Measurements from ENCODE around the gene FOXN3.
"Not testable (repeated sequence)": the region's sequence is repeated elsewhere in the genome, so short reads cannot be mapped to it uniquely, and the experiment has no call there.

The FOXN3 gene

GRCh38 chr14:89250655-89250975 lies 166.4 kb downstream of the FOXN3 start:
- DNase-seq (ENCODE audit: low read depth, low spot score), result not testable (repeated sequence)

GRCh38 chr14:89249972-89250654 lies 166.9 kb downstream of the FOXN3 start:
- no peak for DNase-seq (ENCODE audit: low read depth, low spot score)

GRCh38 chr14:89249065-89249695 lies 167.9 kb downstream of the FOXN3 start:
- no peak for DNase-seq (ENCODE audit: low read depth, low spot score)

GRCh38 chr14:89248411-89249064 lies 168.5 kb downstream of the FOXN3 start:
- DNase-seq (ENCODE audit: low read depth, low spot score), result no peak

GRCh38 chr14:89247457-89248122 lies 169.4 kb downstream of the FOXN3 start:
- no peak for DNase-seq (ENCODE audit: low read depth, low spot score)

- no peak for DNase-seq (ENCODE audit: low read depth, low spot score)
Measured at GRCh38 chr14:89246290-89246689, 170.7 kb downstream of the FOXN3 start.

GRCh38 chr14:89245802-89246201 lies 171.2 kb downstream of the FOXN3 start:
- DNase-seq (ENCODE audit: low read depth, low spot score), result no peak

GRCh38 chr14:89244720-89245119 lies 172.3 kb downstream of the FOXN3 start:
- DNase-seq (ENCODE audit: low read depth, low spot score), result no peak

- no peak for DNase-seq (ENCODE audit: low read depth, low spot score)
Measured at GRCh38 chr14:89243741-89244140, 173.3 kb downstream of the FOXN3 start.

- no peak for DNase-seq (ENCODE audit: low read depth, low spot score)
Measured at GRCh38 chr14:89243286-89243685, 173.7 kb downstream of the FOXN3 start.

- no peak for DNase-seq (ENCODE audit: low read depth, low spot score)
Measured at GRCh38 chr14:89242652-89243279, 174.3 kb downstream of the FOXN3 start.

GRCh38 chr14:89241934-89242651 lies 174.9 kb downstream of the FOXN3 start:
- no peak for DNase-seq (ENCODE audit: low read depth, low spot score)

- DNase-seq (ENCODE audit: low read depth, low spot score), result no peak
Measured at GRCh38 chr14:89241257-89241656, 175.8 kb downstream of the FOXN3 start.

- DNase-seq (ENCODE audit: low read depth, low spot score), result peak; percentile 52
Measured at GRCh38 chr14:89240414-89240813, 176.6 kb downstream of the FOXN3 start.

GRCh38 chr14:89239023-89239422 lies 178.0 kb downstream of the FOXN3 start:
- DNase-seq (ENCODE audit: low read depth, low spot score), result no peak

GRCh38 chr14:89237921-89238529 lies 179.0 kb downstream of the FOXN3 start:
- DNase-seq (ENCODE audit: low read depth, low spot score), result no peak

GRCh38 chr14:89236851-89237250 lies 180.2 kb downstream of the FOXN3 start:
- DNase-seq (ENCODE audit: low read depth, low spot score), result peak; percentile 25

GRCh38 chr14:89233184-89233583 lies 183.8 kb downstream of the FOXN3 start:
- no peak for DNase-seq (ENCODE audit: low read depth, low spot score)

GRCh38 chr14:89232265-89233070 lies 184.6 kb downstream of the FOXN3 start:
- no peak for DNase-seq (ENCODE audit: low read depth, low spot score)

Measured in brain pericyte (primary cell).